GM06990 (cell line): Measurements from ENCODE around the gene TIGD7.

Experiments
- DNase-seq: peaks from one replicate; pipeline ENCODE4 v3.0.0-alpha.2; 2011; ENCODE audit not compliant: insufficient read length; ENCODE audit errors: extremely low read depth
- H3K27me3 ChIP-seq: replicated peaks from 2 replicates; pipeline ENCODE4 v1.6.0; 2011; ENCODE audit warnings: low read length; ENCODE audit not compliant: control insufficient read depth, insufficient read depth
- H3K36me3 ChIP-seq: 2 replicates; pipeline ENCODE4 v1.5.1; 2011; ENCODE audit warnings: low read length; ENCODE audit not compliant: control insufficient read depth, insufficient read depth
- H3K4me3 ChIP-seq: replicated peaks from 2 replicates; pipeline ENCODE4 v1.5.1; 2011; ENCODE audit warnings: low read depth, mild to moderate bottlenecking, control low read depth, low read length
- CTCF ChIP-seq: IDR thresholded peaks from 2 replicates; pipeline ENCODE4 v1.5.1; 2011; ENCODE audit warnings: low read length, control low read depth, mild to moderate bottlenecking, inconsistent platforms; ENCODE audit not compliant: insufficient read depth, poor library complexity, severe bottlenecking

The TIGD7 gene

DNA sequence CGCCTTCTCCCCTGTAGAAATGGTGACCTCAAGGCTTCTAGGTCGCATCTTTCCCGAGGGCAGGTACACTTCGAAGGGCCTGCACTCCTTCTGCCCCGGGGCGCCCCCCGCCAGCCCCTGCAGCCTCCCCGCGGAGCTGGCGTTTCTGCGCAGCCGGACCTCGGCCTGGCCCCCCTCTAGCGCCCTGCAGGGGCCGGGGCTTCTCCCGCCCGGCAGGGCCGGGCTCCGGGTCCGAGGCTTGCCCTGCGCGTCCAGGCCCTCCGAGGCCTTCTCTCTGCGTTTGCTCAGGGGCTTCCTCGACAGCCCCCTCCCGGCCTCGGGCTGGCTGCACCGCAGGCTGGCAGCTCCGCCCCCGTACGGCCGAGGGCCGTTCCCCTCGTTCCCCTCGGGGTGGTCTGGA, 50.9 kb downstream of the TIGD7 start:
- TF ChIP-seq CTCF: no peak
- DNase-seq: no peak
- Histone ChIP-seq H3K4me3 (no peak overlapping the region), H3K27me3 (no peaks in the 10 kb centered on the region), H3K36me3 (no peaks in the 10 kb centered on the region)

DNA sequence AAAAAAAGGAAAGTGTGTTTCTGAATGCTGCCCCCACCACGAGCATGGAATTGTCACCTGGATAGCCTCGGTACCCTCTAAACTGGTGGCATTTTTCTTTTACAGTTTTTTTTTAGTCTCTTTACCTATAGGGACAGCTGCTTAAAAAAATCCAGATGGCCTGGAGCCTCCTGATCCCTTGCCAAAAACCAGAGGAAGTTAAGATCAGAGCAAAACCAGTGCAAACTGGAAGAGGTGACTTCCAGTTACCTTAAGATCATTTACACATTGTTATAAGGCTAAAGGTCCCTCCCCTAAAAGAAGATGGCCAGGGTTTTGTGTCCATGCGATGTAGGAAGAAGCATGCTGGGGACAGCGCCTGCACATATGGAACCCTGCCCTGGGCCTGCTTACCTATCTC, 52.3 kb downstream of the TIGD7 start:
- no peaks in the 10 kb centered on the region for H3K36me3 ChIP-seq
- no peaks in the 10 kb centered on the region for H3K27me3 ChIP-seq
- TF ChIP-seq CTCF: no peak
- no peak for DNase-seq
- no peak overlapping the region for H3K4me3 ChIP-seq

- Histone ChIP-seq H3K27me3 (no peaks in the 10 kb centered on the region), H3K4me3 (no peak overlapping the region), H3K36me3 (no peaks in the 10 kb centered on the region)
- no peak for TF ChIP-seq CTCF
- no peak for DNase-seq
Observed at GRCh38 chr16:3249451-3249850, 55.8 kb downstream of the TIGD7 start.

GRCh38 chr16:3249020-3249419, 56.2 kb downstream of the TIGD7 start:
- Histone ChIP-seq H3K36me3 (no peaks in the 10 kb centered on the region), H3K27me3 (no peaks in the 10 kb centered on the region), H3K4me3 (no peak overlapping the region)
- TF ChIP-seq CTCF: no peak
- no peak for DNase-seq
